ENCODE measurements around the gene NQO1.

The NQO1 gene

DNA sequence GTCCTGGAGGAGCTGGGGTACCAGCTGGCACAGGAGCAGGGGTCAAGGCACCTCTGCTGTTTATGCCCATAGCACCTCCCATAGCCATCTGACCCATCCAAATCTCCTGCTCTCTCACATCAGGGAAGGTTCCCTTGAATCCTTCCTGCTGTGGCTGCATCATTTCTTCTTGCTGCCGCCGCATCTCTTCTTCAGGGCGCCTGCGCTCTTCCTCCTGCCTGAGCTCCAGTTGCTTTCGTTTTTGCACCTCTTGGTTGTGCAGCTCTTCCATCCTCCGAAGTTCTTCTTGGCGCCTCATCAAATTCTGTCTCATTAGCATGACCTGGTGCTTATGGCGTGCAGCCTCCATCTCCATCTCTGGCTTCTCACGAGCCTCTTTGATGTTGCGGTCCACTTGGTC is 30.3 kb upstream of the NQO1 start:
- no peak overlapping the region for H3K4me3 ChIP-seq (replicated peaks; ENCODE audit: insufficient read depth, low read length)
- TF ChIP-seq SPI1 (IDR thresholded peaks at IDR 0.05; ENCODE audit: borderline replicate concordance, low read depth) (no peak), REST (IDR thresholded peaks at IDR 0.05; ENCODE audit: insufficient replicate concordance, low read depth) (no peak), GABPA (IDR thresholded peaks at IDR 0.05; ENCODE audit: low read depth) (no peak), POLR2AphosphoS5 (IDR thresholded peaks at IDR 0.05; ENCODE audit: low read depth) (no peak)
- TF ChIP-seq, protein P1, sequence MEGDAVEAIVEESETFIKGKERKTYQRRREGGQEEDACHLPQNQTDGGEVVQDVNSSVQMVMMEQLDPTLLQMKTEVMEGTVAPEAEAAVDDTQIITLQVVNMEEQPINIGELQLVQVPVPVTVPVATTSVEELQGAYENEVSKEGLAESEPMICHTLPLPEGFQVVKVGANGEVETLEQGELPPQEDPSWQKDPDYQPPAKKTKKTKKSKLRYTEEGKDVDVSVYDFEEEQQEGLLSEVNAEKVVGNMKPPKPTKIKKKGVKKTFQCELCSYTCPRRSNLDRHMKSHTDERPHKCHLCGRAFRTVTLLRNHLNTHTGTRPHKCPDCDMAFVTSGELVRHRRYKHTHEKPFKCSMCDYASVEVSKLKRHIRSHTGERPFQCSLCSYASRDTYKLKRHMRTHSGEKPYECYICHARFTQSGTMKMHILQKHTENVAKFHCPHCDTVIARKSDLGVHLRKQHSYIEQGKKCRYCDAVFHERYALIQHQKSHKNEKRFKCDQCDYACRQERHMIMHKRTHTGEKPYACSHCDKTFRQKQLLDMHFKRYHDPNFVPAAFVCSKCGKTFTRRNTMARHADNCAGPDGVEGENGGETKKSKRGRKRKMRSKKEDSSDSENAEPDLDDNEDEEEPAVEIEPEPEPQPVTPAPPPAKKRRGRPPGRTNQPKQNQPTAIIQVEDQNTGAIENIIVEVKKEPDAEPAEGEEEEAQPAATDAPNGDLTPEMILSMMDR (IDR thresholded peaks at IDR 0.05; ENCODE audit: insufficient read depth, low read length): no peak
- H3K27me3 ChIP-seq (ENCODE audit: insufficient read depth, poor library complexity, severe bottlenecking): no peaks in the 10 kb centered on the region
- DNase-seq (ENCODE audit: low read depth in 1 of 2, low spot score in 1 of 2): no peak
- H3K27ac ChIP-seq (replicated peaks): no peak overlapping the region

GRCh38 chr16:69754469-69755310 is 28.3 kb upstream of the NQO1 start, which contains the start of gene NOB1:
Gene NOB1, minus strand, starts transcription at chr16:69754926. Its CDS starts 16 bp downstream, at chr16:69754910.
- H3K27ac ChIP-seq (replicated peaks): peak within 1 kb of the TSS; percentile 85
- peak within 1 kb of the TSS; percentile 83 for H3K4me3 ChIP-seq (replicated peaks; ENCODE audit: insufficient read depth, low read length)
- H3K27me3 ChIP-seq (ENCODE audit: insufficient read depth, poor library complexity, severe bottlenecking): no peaks in the 10 kb centered on the region
- TF ChIP-seq POLR2AphosphoS5 (IDR thresholded peaks at IDR 0.05; ENCODE audit: low read depth) (peak; percentile 96), REST (IDR thresholded peaks at IDR 0.05; ENCODE audit: insufficient replicate concordance, low read depth) (peak; percentile 75), SPI1 (IDR thresholded peaks at IDR 0.05; ENCODE audit: borderline replicate concordance, low read depth) (peak; percentile 11; the same call in 1 of the 2 replicates), GABPA (IDR thresholded peaks at IDR 0.05; ENCODE audit: low read depth) (no peak)
- TF ChIP-seq, protein P1 (IDR thresholded peaks at IDR 0.05; ENCODE audit: insufficient read depth, low read length): peak; percentile 98
- DNase-seq (ENCODE audit: low read depth in 1 of 2, low spot score in 1 of 2): peak; percentile 97

GRCh38 chr16:69754143-69754468 is 27.7 kb upstream of the NQO1 start:
- Histone ChIP-seq H3K27me3 (ENCODE audit: insufficient read depth, poor library complexity, severe bottlenecking) (no peaks in the 10 kb centered on the region), H3K27ac (replicated peaks) (peak overlapping the region; percentile 85), H3K4me3 (replicated peaks; ENCODE audit: insufficient read depth, low read length) (peak overlapping the region; percentile 83)
- DNase-seq (ENCODE audit: low read depth in 1 of 2, low spot score in 1 of 2): no peak
- TF ChIP-seq SPI1 (IDR thresholded peaks at IDR 0.05; ENCODE audit: borderline replicate concordance, low read depth): no peak

- Histone ChIP-seq H3K27ac (replicated peaks) (no peak overlapping the region), H3K4me3 (replicated peaks; ENCODE audit: insufficient read depth, low read length) (no peak overlapping the region), H3K27me3 (ENCODE audit: insufficient read depth, poor library complexity, severe bottlenecking) (no peaks in the 10 kb centered on the region)
- DNase-seq (ENCODE audit: low read depth in 1 of 2, low spot score in 1 of 2): no peak
- no peak for TF ChIP-seq REST (IDR thresholded peaks at IDR 0.05; ENCODE audit: insufficient replicate concordance, low read depth)
- TF ChIP-seq, protein P1 (IDR thresholded peaks at IDR 0.05; ENCODE audit: insufficient read depth, low read length): no peak
Measured at GRCh38 chr16:69748694-69749345, 22.5 kb upstream of the NQO1 start.
